ENCODE results near the gene SH3YL1.

SH3YL1 gene

GRCh38 chr2:257842-258241, 6.0 kb downstream of the SH3YL1 start:
- no peak for TF ChIP-seq CTCF (IDR thresholded peaks at IDR 0.05; ENCODE audit: borderline replicate concordance, insufficient read depth, low read depth, low read length)
- no peak overlapping the region for H3K4me3 ChIP-seq (ENCODE audit: low read depth, low read length)

GRCh38 chr2:257429-257828, 6.4 kb downstream of the SH3YL1 start:
- H3K4me3 ChIP-seq (ENCODE audit: low read depth, low read length) = no peak overlapping the region
- TF ChIP-seq CTCF (IDR thresholded peaks at IDR 0.05; ENCODE audit: borderline replicate concordance, insufficient read depth, low read depth, low read length) = no peak

GRCh38 chr2:256094-256493, 7.7 kb downstream of the SH3YL1 start:
- no peak for TF ChIP-seq CTCF (IDR thresholded peaks at IDR 0.05; ENCODE audit: borderline replicate concordance, insufficient read depth, low read depth, low read length)
- H3K4me3 ChIP-seq (ENCODE audit: low read depth, low read length) = no peak overlapping the region

GRCh38 chr2:255195-255594, 8.6 kb downstream of the SH3YL1 start:
- TF ChIP-seq CTCF (IDR thresholded peaks at IDR 0.05; ENCODE audit: borderline replicate concordance, insufficient read depth, low read depth, low read length) = no peak
- no peak overlapping the region for H3K4me3 ChIP-seq (ENCODE audit: low read depth, low read length)

- TF ChIP-seq CTCF (IDR thresholded peaks at IDR 0.05; ENCODE audit: borderline replicate concordance, insufficient read depth, low read depth, low read length) = no peak
- no peak overlapping the region for H3K4me3 ChIP-seq (ENCODE audit: low read depth, low read length)
Measured at GRCh38 chr2:254241-254640, 9.6 kb downstream of the SH3YL1 start.

GRCh38 chr2:253202-253638, 10.6 kb downstream of the SH3YL1 start:
- TF ChIP-seq CTCF (IDR thresholded peaks at IDR 0.05; ENCODE audit: borderline replicate concordance, insufficient read depth, low read depth, low read length) = no peak
- no peak overlapping the region for H3K4me3 ChIP-seq (ENCODE audit: low read depth, low read length)

- H3K4me3 ChIP-seq (ENCODE audit: low read depth, low read length) = no peak overlapping the region
- no peak for TF ChIP-seq CTCF (IDR thresholded peaks at IDR 0.05; ENCODE audit: borderline replicate concordance, insufficient read depth, low read depth, low read length)
Measured at GRCh38 chr2:252001-252602, 11.7 kb downstream of the SH3YL1 start.

Measured in GM12875 (cell line).